H1 (cell line): ENCODE results near the gene CLDN6. TPM values are rescaled to one million over a fixed set of nuclear protein-coding genes. Genes with fewer than 3 reads are reported as not detected.
A peak's percentile ranks its signal among the peaks of the same experiment; 100 is the strongest.

Experiments
- CTCF ChIA-PET: fragments of 300-600 bp; sonication (Branson Sonifier 250); formaldehyde crosslinking; loops from one replicate; lab custom pipeline; 2021; ENCODE audit not compliant: partially characterized antibody; lab: Charles Lee
- POLR2A ChIA-PET: fragments of 300-600 bp; sonication (Branson Sonifier 250); formaldehyde crosslinking; loops from one replicate; lab custom pipeline; 2021; ENCODE audit warnings: inconsistent platforms; ENCODE audit not compliant: partially characterized antibody; lab: Charles Lee
- DNase-seq, 2 experiments: peaks; one replicate each; pipeline versions ENCODE4 v3.0.0 to v3.0.0-alpha.2; 2010 to 2022; ENCODE audit warnings: low spot score in 2 of 2, low read depth in 1 of 2, mixed read lengths in 1 of 2
- FAIRE-seq: peaks from 2 replicates; lab custom pipeline; 2011; peaks lifted over from hg19 to GRCh38; lab: Jason Lieb, UNC
- H2AFZ ChIP-seq: 2 replicates; pipeline ENCODE4 v1.8.1; 2012; ENCODE audit warnings: low read length, inconsistent platforms
- H2AK5ac ChIP-seq: 2 replicates; pipeline ENCODE4 v1.6.1; 2013; ENCODE audit warnings: low read depth, low read length
- H2BK120ac ChIP-seq: replicated peaks from 2 replicates; pipeline ENCODE3; 2013; ENCODE audit warnings: low read depth, low read length, inconsistent platforms
- H2BK12ac ChIP-seq: 2 replicates; pipeline ENCODE4 v1.6.1; 2013; ENCODE audit warnings: low read depth, low read length
- H2BK15ac ChIP-seq: 2 replicates; pipeline ENCODE4 v1.6.1; 2013; ENCODE audit warnings: low read length
- H2BK20ac ChIP-seq: 2 replicates; pipeline ENCODE4 v1.6.1; 2013; ENCODE audit warnings: low read length
- H2BK5ac ChIP-seq: 2 replicates; pipeline ENCODE4 v1.6.1; 2013; ENCODE audit warnings: low read depth, low read length
- H3K14ac ChIP-seq: 2 replicates; pipeline ENCODE4 v1.6.1; 2013; ENCODE audit warnings: inconsistent platforms; ENCODE audit not compliant: insufficient read length
- H3K18ac ChIP-seq: 2 replicates; pipeline ENCODE4 v1.6.1; 2013; ENCODE audit warnings: low read length; ENCODE audit errors: extremely low read depth
- H3K23ac ChIP-seq: 2 replicates; pipeline ENCODE4 v1.6.1; 2013; ENCODE audit warnings: inconsistent platforms; ENCODE audit not compliant: insufficient read length
- H3K23me2 ChIP-seq: 2 replicates; pipeline ENCODE4 v1.6.1; 2013; ENCODE audit warnings: low read depth, low read length
- H3K27ac ChIP-seq: 2 replicates; pipeline ENCODE4 v1.6.1; 2011; ENCODE audit warnings: low read depth, low read length, inconsistent platforms
- H3K27me3 ChIP-seq, 4 experiments: replicated peaks in 1 of 4; 1 replicate in 1 of 4; 2 replicates in 3 of 4; pipeline versions ENCODE4 v1.6.1 to v1.8.1; 2011 to 2013; ENCODE audit warnings: low read length in 3 of 4, mild to moderate bottlenecking in 3 of 4, inconsistent platforms in 2 of 4, mixed read lengths in 2 of 4, moderate library complexity in 1 of 4; ENCODE audit not compliant: control insufficient read depth in 3 of 4, insufficient read depth in 3 of 4; ENCODE audit errors: extremely low read depth in 1 of 4
- H3K36me3 ChIP-seq, 4 experiments: 2 replicates each; pipeline versions ENCODE4 v1.6.1 to v1.8.1; 2011 to 2013; ENCODE audit warnings: mild to moderate bottlenecking in 4 of 4, low read length in 3 of 4, moderate library complexity in 2 of 4, control low read depth in 1 of 4, inconsistent platforms in 1 of 4; ENCODE audit not compliant: insufficient read depth in 4 of 4, control insufficient read depth in 2 of 4
- H3K4ac ChIP-seq: replicated peaks from 2 replicates; pipeline ENCODE3; 2013; ENCODE audit warnings: low read length, low read depth, mixed read lengths, inconsistent platforms; ENCODE audit not compliant: insufficient read length
- H3K4me1 ChIP-seq, 4 experiments: replicated peaks in 1 of 4; 1 replicate in 1 of 4; 2 replicates in 3 of 4; pipeline versions ENCODE4 v1.6.1 to v1.8.1; 2011 to 2013; ENCODE audit warnings: low read length in 3 of 4, inconsistent platforms in 2 of 4, mixed read lengths in 1 of 4; ENCODE audit not compliant: insufficient read depth in 4 of 4, control insufficient read depth in 3 of 4
- H3K4me2 ChIP-seq, 2 experiments: 2 replicates each; pipeline versions ENCODE4 v1.6.1 to v1.8.1; 2011 to 2013; ENCODE audit warnings: low read depth in 2 of 2, low read length in 2 of 2, control low read depth in 1 of 2, inconsistent platforms in 1 of 2, mild to moderate bottlenecking in 1 of 2; ENCODE audit not compliant: insufficient read depth in 1 of 2
- H3K4me3 ChIP-seq, 4 experiments: fragments of 200-600, 300-600 bp in 1 of 4; sonication (generic), shearing (Covaris generic), sonication (Bioruptor Twin) in 1 of 4; 2 replicates each; pipeline versions ENCODE4 v1.5.1 to v1.8.1; 2011 to 2016; ENCODE audit warnings: low read length in 4 of 4, low read depth in 3 of 4, control low read depth in 2 of 4, inconsistent platforms in 2 of 4, mild to moderate bottlenecking in 2 of 4, mixed read lengths in 1 of 4, moderate library complexity in 1 of 4; ENCODE audit not compliant: insufficient read depth in 2 of 4; ENCODE audit errors: extremely low read depth in 1 of 4
- H3K56ac ChIP-seq: replicated peaks from 2 replicates; pipeline ENCODE3; 2013; ENCODE audit warnings: low read depth, mild to moderate bottlenecking, mixed read lengths, low read length, inconsistent platforms; ENCODE audit not compliant: insufficient read length
- H3K79me1 ChIP-seq: 2 replicates; pipeline ENCODE4 v1.6.1; 2013; ENCODE audit warnings: low read depth, low read length, control low read depth
- H3K79me2 ChIP-seq, 2 experiments: 2 replicates each; pipeline versions ENCODE4 v1.6.1 to v1.8.1; 2012 to 2013; ENCODE audit warnings: low read length in 2 of 2, mild to moderate bottlenecking in 2 of 2, inconsistent platforms in 1 of 2; ENCODE audit not compliant: insufficient read depth in 2 of 2, control insufficient read depth in 1 of 2
- H3K9ac ChIP-seq, 4 experiments: replicated peaks in 1 of 4; 1 replicate in 1 of 4; 2 replicates in 3 of 4; pipeline versions ENCODE4 v1.6.1 to v1.8.1; 2011 to 2013; ENCODE audit warnings: low read depth in 3 of 4, low read length in 3 of 4, control low read depth in 2 of 4, mild to moderate bottlenecking in 2 of 4, moderate library complexity in 2 of 4, inconsistent platforms in 1 of 4; ENCODE audit errors: extremely low read depth in 1 of 4
- H3K9me3 ChIP-seq, 2 experiments: 2 replicates each; pipeline versions ENCODE4 v1.6.1 to v1.8.1; 2012 to 2013; ENCODE audit warnings: mild to moderate bottlenecking in 2 of 2, moderate library complexity in 2 of 2, control low read depth in 1 of 2, inconsistent platforms in 1 of 2, low read depth in 1 of 2, low read length in 1 of 2, mixed read lengths in 1 of 2; ENCODE audit not compliant: insufficient read depth in 2 of 2
- H4K20me1 ChIP-seq, 2 experiments: replicated peaks in 1 of 2; 2 replicates each; pipeline versions ENCODE3 to v1.8.1; 2011 to 2013; ENCODE audit warnings: inconsistent platforms in 2 of 2, low read length in 2 of 2, mild to moderate bottlenecking in 1 of 2; ENCODE audit not compliant: insufficient read depth in 2 of 2, control insufficient read depth in 1 of 2
- H4K5ac ChIP-seq: 2 replicates; pipeline ENCODE4 v1.6.1; 2013; ENCODE audit warnings: low read length, low read depth, mixed read lengths, inconsistent platforms; ENCODE audit not compliant: insufficient read length
- H4K8ac ChIP-seq: 2 replicates; pipeline ENCODE4 v1.8.0; 2013; ENCODE audit warnings: mild to moderate bottlenecking, moderate library complexity, low read length, inconsistent platforms; ENCODE audit not compliant: insufficient read depth; ENCODE audit errors: extremely low read depth
- H4K91ac ChIP-seq: replicated peaks from 2 replicates; pipeline ENCODE3; 2013; ENCODE audit warnings: low read length, mixed read lengths, inconsistent platforms; ENCODE audit not compliant: insufficient read length
- ASH2L ChIP-seq: fragments of 200-600, 300-600 bp; sonication (generic); IDR thresholded peaks from one replicate; pipeline ENCODE4 v1.7.1; 2017; ENCODE audit warnings: low read length
- BCL11A ChIP-seq, 2 experiments: IDR thresholded peaks; one replicate each; pipeline ENCODE4 v1.6.1; 2011; ENCODE audit warnings: low read depth in 2 of 2, low read length in 2 of 2, mild to moderate bottlenecking in 2 of 2
- CHD2 ChIP-seq: IDR thresholded peaks from 2 replicates; pipeline ENCODE4 v1.6.1; 2012; ENCODE audit warnings: low read length, improper control_type of control experiment
- HDAC6 ChIP-seq: IDR thresholded peaks from one replicate; pipeline ENCODE4 v1.7.1; 2012; ENCODE audit warnings: low read depth, mild to moderate bottlenecking, inconsistent platforms, low read length, moderate library complexity
- JUN ChIP-seq: IDR thresholded peaks from 2 replicates; pipeline ENCODE4 v1.6.1; 2011; ENCODE audit warnings: low read depth, mild to moderate bottlenecking, improper control_type of control experiment, low read length
- POLR2AphosphoS5 ChIP-seq: IDR thresholded peaks from 2 replicates; pipeline ENCODE4 v1.6.1; 2011; ENCODE audit warnings: low read depth, low read length
- SP1 ChIP-seq: IDR thresholded peaks from 2 replicates; pipeline ENCODE4 v1.6.1; 2011; ENCODE audit warnings: low read depth, low read length
- TAF7 ChIP-seq: optimal IDR thresholded peaks from 2 replicates; pipeline ENCODE3; 2011; ENCODE audit warnings: low read depth, mild to moderate bottlenecking, inconsistent platforms, low read length, moderate library complexity, borderline replicate concordance
- TBP ChIP-seq: IDR thresholded peaks from 2 replicates; pipeline ENCODE4 v1.6.1; 2011; ENCODE audit warnings: low read depth, low read length, improper control_type of control experiment
- TCF12 ChIP-seq: IDR thresholded peaks from 2 replicates; pipeline ENCODE4 v1.6.1; 2011; ENCODE audit warnings: low read depth, mild to moderate bottlenecking, low read length
- TEAD4 ChIP-seq: IDR thresholded peaks from 2 replicates; pipeline ENCODE4 v1.6.1; 2012; ENCODE audit warnings: low read depth, low read length, inconsistent platforms, mixed read lengths
- YY1 ChIP-seq: IDR thresholded peaks from 2 replicates; pipeline ENCODE4 v1.6.1; 2011; ENCODE audit warnings: low read depth, mild to moderate bottlenecking, low read length
- WGBS, 2 experiments: shearing (Covaris generic) in 1 of 2; methylation state at CpG; one replicate each; pipeline versions ENCODE4 v1.1.6 to v1.1.7; 2013 to 2015; ENCODE audit warnings: low lambda C conversion rate in 2 of 2, mixed read lengths in 2 of 2, inconsistent platforms in 1 of 2, low coverage in 1 of 2, missing lambda C conversion rate in 1 of 2; ENCODE audit not compliant: insufficient replicate concordance in 2 of 2, insufficient coverage in 1 of 2, insufficient read length in 1 of 2; ENCODE audit errors: extremely low coverage in 1 of 2, missing lambda C conversion rate in 1 of 2; 5-methylcytosine and 5-hydroxymethylcytosine counted together
- polyA plus RNA-seq, 7 experiments: library from polyadenylated mRNA; depleted of rRNA in 3 of 7; stranded (reverse) in 5 of 7; unstranded in 2 of 7; fragments of >200 nt in 5 of 7; fragments of 200-250 nt in 2 of 7; gene quantifications; 1 replicate in 5 of 7; 2 replicates in 1 of 7; 4 replicates in 1 of 7; pipeline versions ENCODE4 v1.2.1 to v1.2.3, GENCODE V29; 2011 to 2013; ENCODE audit warnings: missing spikeins in 2 of 7, mixed read lengths in 2 of 7
- total RNA-seq: library from RNA; stranded (reverse); fragmentation: NEBNext Ultra II Directional; extraction: Animal tissue kit (Norgen Biotek cat#: 25700); gene quantifications from 2 replicates; pipeline ENCODE4 v1.2.1, GENCODE V29; 2021

CLDN6 gene
- total and polyA plus RNA-seq, 2 of the 8 experiments (the other 6 are each of a cell fraction or from before 2014, with no cell fraction given) = 747 to 1,115 TPM

DNA sequence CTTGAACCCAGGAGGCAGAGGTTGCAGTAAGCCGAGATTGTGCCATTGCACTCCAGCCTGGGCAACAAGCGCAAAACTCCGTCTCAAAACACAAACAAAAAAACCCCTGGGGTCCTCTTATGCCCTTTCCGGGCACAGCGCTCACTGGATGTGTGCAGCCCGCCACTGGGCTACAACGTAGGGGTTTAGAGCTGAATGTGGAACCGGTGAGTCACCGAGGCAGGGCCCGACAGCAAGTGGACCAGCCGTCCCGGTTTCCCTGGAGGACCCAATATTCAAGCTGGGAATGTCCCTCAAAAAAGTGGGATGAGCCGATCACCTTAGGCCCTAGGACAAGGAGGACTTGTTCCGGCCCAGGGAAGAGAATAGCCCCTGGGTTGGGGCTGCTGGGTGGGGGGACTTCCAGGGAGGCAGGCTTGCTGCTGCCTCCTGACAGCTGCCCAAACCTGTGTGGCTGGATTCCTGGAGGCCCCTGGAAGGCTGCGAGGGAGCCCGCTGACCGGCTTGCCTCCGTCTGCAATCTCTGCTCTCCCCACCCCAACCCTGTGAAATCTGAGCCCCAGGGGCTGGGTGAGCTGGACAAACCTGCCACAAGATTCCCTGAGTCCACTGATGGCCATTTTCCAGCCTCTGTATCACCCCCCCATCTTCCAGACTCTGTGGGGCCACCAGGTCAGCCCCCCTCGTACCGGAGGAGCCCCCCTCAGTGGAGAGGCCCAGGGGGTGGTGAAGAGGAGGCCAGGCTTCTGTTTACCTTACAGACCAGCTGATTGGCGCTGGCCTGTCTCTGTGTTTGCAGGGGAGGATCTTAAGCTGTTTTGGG is 8.2 kb downstream of the CLDN6 start:
- Histone ChIP-seq H3K9me3 (no peaks in the 10 kb centered on the region), H3K18ac (peak overlapping the region; percentile 96), H2AFZ (no peak overlapping the region), H3K4me1 (peaks cover 20 to 72% (median 63%) of the 10 kb centered on the region in 4 experiments), H3K56ac (peak overlapping the region; percentile 92), H3K9ac (peak overlapping the region in 2 of 4 experiments; percentile 54 to 58; a peak in 4 of 7 replicates), H3K14ac (no peak overlapping the region), H2BK12ac (peak overlapping the region; percentile 97), H4K8ac (peak overlapping the region; percentile 58), H3K27me3 (no peaks in the 10 kb centered on the region; a peak in 1 of 7 replicates), H3K79me1 (peaks cover 3% of the 10 kb centered on the region; the same call in 1 of the 2 replicates), H2AK5ac (no peak overlapping the region; the same call in 1 of the 2 replicates), H4K20me1 (peaks cover 2 to 14% of the 10 kb centered on the region in 2 experiments), H2BK20ac (peak overlapping the region; percentile 90; the same call in 1 of the 2 replicates), H2BK5ac (peak overlapping the region; percentile 97), H4K91ac (peak overlapping the region; percentile 99), H3K23ac (no peak overlapping the region), H3K36me3 (peaks cover 0 to 9% (median under 1%) of the 10 kb centered on the region in 4 experiments; a peak in 2 of 8 replicates), H2BK120ac (peak overlapping the region; percentile 88), H3K23me2 (peaks cover 26% of the 10 kb centered on the region), H3K4me2 (peak overlapping the region; percentile 84 to 88), H3K4ac (peak overlapping the region; percentile 100), H3K27ac (peak overlapping the region; percentile 96), H3K79me2 (peaks cover 0 to 7% of the 10 kb centered on the region in 2 experiments; a peak in 1 of 4 replicates), H2BK15ac (no peak overlapping the region), H4K5ac (peak overlapping the region; percentile 93), H3K4me3 (peak overlapping the region; percentile 21 to 52 (median 44))
- POLR2A ChIA-PET = interaction anchor here (0.6 to 35.7 kb wide), 20 partner anchors 9 to 1263 kb away, joined by 3 to 1808 read pairs (median 4); partner anchors contain the start of genes BICDL2, CEMP1, CLDN6 and CLDN9
- CTCF ChIA-PET = interaction anchor here (0.7 to 17.3 kb wide), 9 partner anchors 8 to 220 kb away, joined by 3 to 639 read pairs (median 4); partner anchors contain the start of genes BICDL2, CLDN6, HCFC1R1 and THOC6
- no peak for FAIRE-seq
- WGBS, 2 experiments = 7% methylated on average over 19 of the region's 21 CpGs; no CpG with 5 or more reads in 1 of the 2 experiments
- DNase-seq = peak; percentile 84 to 88
- peak; percentile 11; the same call in 1 of the 2 replicates for TF ChIP-seq CHD2
- TF ChIP-seq SP1 = peak; percentile 99
- TF ChIP-seq YY1 = 0 out of 2 replicates have a peak, but pooled peaks have one; percentile 49
- peak; percentile 24 for TF ChIP-seq TAF7
- peak; percentile 73 for TF ChIP-seq POLR2AphosphoS5
- peak; percentile 97 for TF ChIP-seq ASH2L
- no peak for TF ChIP-seq JUN
- peak; percentile 69; the same call in 1 of the 2 replicates for TF ChIP-seq TBP
- TF ChIP-seq BCL11A (IDR thresholded peaks at IDR 0.05; ENCODE audit: low read depth in 2 of 2, low read length in 2 of 2) = peak in 1 of 2 experiments; percentile 21
- peak; percentile 95 for TF ChIP-seq TEAD4
- TF ChIP-seq TCF12 = peak; percentile 90; the same call in 1 of the 2 replicates
- TF ChIP-seq HDAC6 = no peak
